CD4-positive, alpha-beta T cell treated with Interleukin-6 at 100 ng/mL for 8 hours (primary cell): Measurements from ENCODE around the gene ACTRT2.

Experiments
- DNase-seq: peaks from one replicate; pipeline ENCODE4 v3.0.0-alpha.2; 2020; ENCODE audit warnings: mixed read lengths, low spot score

Gene ACTRT2

DNA sequence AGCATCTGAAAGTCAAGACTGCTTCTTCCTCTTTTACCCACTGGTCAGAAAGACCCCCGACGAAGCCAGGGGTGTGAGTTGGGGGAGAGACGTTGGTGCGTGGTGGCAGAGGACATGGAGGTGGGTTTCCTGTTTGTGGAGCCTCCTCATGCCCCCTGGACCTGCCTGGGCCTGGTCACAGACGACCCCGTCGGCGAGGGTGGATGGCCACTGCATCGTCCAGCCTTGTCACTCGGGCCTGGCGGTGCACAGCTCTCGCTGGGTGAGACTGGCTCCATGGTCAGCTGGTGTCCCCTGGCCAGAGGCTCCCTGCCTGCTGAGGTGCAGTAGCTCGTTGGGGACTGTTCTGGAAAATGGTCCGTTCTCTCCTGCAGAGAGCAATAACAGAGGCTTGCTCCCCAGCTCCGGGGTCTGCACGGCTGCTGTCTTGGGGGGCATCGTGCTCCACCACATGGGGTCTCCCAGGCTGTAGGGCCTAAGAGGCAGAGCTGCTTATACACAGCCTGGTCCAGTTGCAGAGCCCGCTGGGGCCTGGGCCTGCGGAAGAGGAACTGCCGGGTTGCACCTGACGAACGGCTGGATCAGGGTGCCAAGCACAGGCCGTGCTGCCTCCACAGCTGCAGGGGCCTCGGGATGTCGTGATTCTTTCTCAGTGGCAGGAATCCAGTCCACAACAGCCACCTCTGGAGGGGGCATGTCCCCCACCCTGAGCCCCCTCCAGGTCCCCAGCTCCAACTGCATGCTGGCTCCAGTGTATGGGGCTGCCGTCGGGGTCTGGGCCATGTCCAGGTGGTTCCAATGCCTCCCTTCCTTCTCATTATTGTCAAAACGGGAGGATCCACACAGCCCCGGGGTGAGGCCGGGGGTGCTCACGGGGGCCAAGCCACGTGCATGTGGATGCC lies 18.0 kb upstream of the ACTRT2 start:
- no peak for DNase-seq

GRCh38 chr1:3003941-3004270 lies 17.4 kb upstream of the ACTRT2 start:
- no peak for DNase-seq

GRCh38 chr1:3004285-3005205 lies 16.7 kb upstream of the ACTRT2 start:
- DNase-seq, result no peak

DNA sequence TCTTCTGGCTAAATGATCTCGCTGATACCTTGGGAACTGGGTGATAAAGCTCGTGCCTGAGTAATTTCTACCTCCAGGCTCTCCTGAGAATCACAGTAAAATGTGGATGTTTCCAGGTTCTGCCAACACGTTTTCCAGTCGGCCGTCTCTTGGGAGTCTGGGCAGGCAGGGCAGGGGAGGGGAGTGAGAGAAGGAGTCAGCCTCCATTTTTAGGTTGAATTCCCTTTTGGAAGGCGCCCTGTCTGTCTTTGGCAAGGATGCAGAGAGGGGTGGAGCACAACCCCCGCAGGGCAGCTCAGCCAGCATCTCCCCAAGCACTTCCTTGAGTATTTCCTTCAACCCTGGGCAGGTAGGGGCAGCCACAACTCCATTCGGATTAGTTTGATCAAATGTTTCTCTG lies 15.5 kb upstream of the ACTRT2 start:
- DNase-seq, result no peak

GRCh38 chr1:3007298-3008147 lies 13.7 kb upstream of the ACTRT2 start:
- DNase-seq, result no peak

- no peak for DNase-seq
Observed at GRCh38 chr1:3009021-3009420, 12.2 kb upstream of the ACTRT2 start.

GRCh38 chr1:3009556-3009955 lies 11.7 kb upstream of the ACTRT2 start:
- no peak for DNase-seq

GRCh38 chr1:3011127-3011526 lies 10.1 kb upstream of the ACTRT2 start:
- DNase-seq, result no peak

- no peak for DNase-seq
Observed at GRCh38 chr1:3011631-3012455, 9.4 kb upstream of the ACTRT2 start.

DNA sequence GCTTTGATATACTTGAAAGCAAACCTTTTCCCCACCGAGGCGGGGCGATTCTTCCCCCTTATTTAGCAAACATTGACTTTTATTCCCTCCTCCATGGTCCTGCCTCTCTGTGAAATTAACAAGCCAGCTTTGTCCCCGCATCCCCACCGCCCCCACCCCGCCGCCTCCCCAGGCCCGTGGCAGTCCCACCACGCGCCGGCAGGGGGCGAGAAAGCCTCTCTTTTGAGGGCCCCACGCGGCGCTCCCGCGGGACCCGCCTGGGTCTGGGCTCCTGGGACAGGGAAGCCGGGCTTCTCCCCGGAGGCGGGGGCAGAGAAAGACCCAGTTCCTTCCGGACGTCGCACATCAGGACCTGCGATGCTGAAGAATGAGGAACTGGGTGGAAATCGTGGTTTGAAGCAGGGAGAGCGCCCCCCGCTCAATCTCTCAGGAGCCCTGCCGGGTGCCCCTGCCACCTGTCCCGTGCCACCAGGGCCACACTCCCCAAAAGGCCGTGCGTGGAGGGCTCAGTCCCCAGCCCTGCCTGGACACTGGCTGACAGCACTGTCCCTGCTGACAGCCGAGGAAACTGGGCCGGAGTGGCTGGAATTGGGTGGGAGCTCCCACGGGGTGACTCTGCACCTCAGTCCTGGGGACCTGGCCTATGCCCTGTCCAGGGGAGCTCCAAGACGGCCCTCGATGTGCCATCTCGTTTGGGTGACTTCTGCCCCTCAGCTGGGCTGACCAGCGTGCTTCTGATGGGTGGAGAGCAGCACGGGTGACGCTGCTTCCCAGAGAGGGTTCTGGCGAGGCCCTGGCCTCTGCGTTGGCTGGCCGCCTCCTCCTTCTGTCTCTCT lies 8.6 kb upstream of the ACTRT2 start:
- DNase-seq, result peak; percentile 21

GRCh38 chr1:3013371-3014049 lies 7.8 kb upstream of the ACTRT2 start:
- no peak for DNase-seq

DNA sequence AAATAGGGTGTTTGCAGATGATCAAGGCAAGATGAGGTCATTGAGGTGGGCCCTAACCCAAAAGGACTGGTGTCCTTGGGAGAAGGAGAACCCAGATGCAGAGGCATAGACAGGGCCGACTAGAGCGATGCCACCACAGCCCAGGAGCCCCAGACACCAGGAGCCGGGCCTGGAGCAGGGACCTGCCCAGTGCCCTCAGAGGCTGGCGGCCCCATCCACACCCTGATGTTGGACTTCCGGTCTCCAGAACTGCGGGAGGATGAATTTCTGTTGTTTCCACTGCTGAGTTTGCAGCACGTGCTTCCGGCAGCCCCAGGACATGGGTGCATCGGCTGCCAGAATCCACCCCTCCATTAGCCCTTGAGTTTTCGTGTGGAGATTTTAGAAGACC lies 7.2 kb upstream of the ACTRT2 start:
- DNase-seq, result no peak

- DNase-seq, result no peak
Observed at GRCh38 chr1:3014443-3015268, 6.6 kb upstream of the ACTRT2 start.

DNA sequence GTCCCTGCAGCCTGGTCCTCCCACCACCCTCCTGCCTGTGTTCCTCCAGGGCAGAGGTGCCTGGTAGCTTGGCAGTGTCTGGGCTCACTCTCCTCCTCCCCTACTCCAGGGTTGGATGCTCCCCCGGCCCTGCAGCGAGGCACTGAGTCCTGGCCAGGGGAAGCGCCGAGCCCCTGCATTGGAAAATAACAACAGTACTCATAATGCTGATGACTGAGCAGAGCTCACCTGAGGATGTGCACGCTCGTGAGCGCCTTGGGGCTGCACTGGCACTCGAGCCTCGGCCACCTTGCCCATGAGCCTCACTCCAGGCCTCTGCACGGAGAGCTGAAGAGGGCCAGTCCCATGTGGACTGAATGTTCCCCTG lies 6.0 kb upstream of the ACTRT2 start:
- no peak for DNase-seq

DNA sequence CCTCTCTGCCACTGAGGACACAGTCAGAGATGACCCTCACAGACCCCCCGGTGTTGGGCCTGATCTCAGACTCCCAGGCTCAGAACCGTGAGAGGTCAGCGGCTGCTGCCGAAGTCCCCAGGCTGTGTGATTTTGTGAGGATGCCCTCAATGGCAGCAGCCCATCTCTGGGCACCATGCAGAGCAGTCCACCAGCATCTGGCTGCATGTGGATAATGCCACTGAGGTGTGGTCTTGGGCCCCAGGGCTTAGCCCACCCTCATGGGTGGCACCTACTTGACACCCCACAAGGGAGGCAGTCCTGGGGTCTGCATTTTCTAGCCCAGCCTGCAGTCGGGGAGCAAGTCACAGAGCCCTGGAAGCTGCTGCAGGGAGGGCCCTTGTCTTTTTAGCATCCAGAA lies 5.5 kb upstream of the ACTRT2 start:
- DNase-seq, result no peak

- no peak for DNase-seq
Observed at GRCh38 chr1:3016641-3017439, 4.4 kb upstream of the ACTRT2 start.

DNA sequence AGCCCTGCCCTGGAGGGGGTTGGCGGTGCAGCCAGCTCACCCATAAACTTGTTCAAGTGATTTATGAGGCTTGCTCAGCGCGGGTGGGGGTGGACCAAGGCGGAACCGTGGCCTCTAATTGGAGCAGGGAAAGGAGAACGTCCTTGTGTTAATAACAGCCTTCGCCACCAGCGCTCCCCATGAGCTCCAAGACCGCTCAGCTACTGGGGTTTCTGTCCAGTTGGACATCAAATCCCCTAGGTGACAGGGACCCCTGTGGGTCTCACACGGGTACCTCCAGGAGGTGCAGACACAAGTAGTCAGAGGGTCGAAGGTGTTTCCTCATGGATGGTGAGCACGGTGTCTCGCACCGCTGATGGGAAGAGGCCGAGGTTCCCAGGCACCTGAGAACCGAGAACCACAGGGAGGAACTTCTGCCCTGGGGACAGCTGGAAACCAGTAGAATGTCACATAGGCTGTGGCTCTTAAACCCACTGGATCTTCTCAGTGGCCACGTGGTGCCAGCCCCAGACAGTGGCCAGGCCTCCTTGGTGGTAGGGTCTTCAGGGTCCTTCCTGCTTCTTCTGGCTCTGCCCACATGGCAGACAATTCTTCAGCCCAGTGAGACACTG lies 3.7 kb upstream of the ACTRT2 start:
- no peak for DNase-seq

DNA sequence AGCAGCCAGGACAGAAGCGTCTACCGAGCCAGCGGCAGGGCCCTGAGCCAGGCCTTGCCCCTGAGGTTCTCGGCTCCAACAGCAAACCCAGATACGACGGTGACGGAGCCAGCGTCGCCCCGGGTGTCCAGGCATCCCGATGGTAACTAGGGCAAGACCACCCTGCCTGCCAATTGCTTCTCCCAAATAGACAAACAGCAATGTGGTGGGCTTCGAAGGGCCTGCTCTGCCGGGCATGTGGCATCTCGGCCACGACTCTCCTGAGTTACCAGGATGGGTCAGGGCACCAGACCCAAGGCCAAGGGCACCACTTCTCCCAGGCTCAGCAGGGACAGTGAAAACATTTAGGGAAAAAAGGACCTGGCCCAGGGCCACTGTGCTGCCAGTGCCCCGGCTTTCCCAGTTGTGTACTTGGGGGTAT lies 3.2 kb upstream of the ACTRT2 start:
- DNase-seq, result no peak
